Measurements from ENCODE around the gene POU2AF3.
"Not testable (repeated sequence)": the region's sequence is repeated elsewhere in the genome, so short reads cannot be mapped to it uniquely, and the experiment has no call there.

The POU2AF3 gene

GRCh38 chr11:111285189-111286091 lies 12.9 kb upstream of the POU2AF3 start:
- Histone ChIP-seq H3K9ac (ENCODE audit: insufficient read length, low read depth) (no peak overlapping the region), H3K27me3 (ENCODE audit: insufficient read depth, insufficient read length) (no peaks in the 10 kb centered on the region), H3K36me3 (ENCODE audit: insufficient read depth, insufficient read length, low read length) (no peaks in the 10 kb centered on the region), H3K4me1 (ENCODE audit: insufficient read depth, insufficient read length) (no peaks in the 10 kb centered on the region), H3K9me3 (ENCODE audit: insufficient read depth, low read length) (no peaks in the 10 kb centered on the region), H3K4me3 (ENCODE audit: insufficient read length, low read depth) (no peak overlapping the region)
- no peak for TF ChIP-seq SUZ12 (IDR thresholded peaks at IDR 0.05; ENCODE audit: extremely low read depth, insufficient read depth, insufficient read length)
- TF ChIP-seq YY1 (IDR thresholded peaks at IDR 0.05; ENCODE audit: insufficient read depth, insufficient read length), result no peak
- TF ChIP-seq ZNF274 (IDR thresholded peaks at IDR 0.05; ENCODE audit: low read depth, low read length), result no peak
- DNase-seq (ENCODE audit: low read depth, low spot score), result no peak

DNA sequence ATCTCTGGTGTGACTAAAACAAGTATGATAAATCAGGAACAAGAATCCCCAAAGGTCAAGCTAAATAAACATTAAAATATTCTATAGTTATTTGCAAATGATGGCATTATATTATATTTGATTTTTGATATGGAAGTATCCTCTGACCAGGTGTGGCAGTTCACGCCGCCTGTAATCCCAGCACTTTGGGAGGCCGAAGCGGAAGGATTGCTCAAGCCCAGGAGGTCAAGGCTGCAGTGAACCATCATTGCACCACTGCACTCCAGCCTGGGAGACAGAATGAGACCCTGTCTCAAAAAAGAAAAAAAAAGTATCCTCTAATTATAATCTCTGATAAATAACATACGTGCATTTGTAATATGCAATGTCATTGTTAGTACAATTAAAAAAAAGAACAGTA lies 6.6 kb upstream of the POU2AF3 start:
- Histone ChIP-seq H3K36me3 (ENCODE audit: insufficient read depth, insufficient read length, low read length) (no peaks in the 10 kb centered on the region), H3K4me1 (ENCODE audit: insufficient read depth, insufficient read length) (no peaks in the 10 kb centered on the region), H3K9me3 (ENCODE audit: insufficient read depth, low read length) (no peaks in the 10 kb centered on the region), H3K4me3 (ENCODE audit: insufficient read length, low read depth) (no peak overlapping the region), H3K27me3 (ENCODE audit: insufficient read depth, insufficient read length) (no peaks in the 10 kb centered on the region), H3K9ac (ENCODE audit: insufficient read length, low read depth) (no peak overlapping the region)
- no peak for DNase-seq (ENCODE audit: low read depth, low spot score)
- TF ChIP-seq ZNF274 (IDR thresholded peaks at IDR 0.05; ENCODE audit: low read depth, low read length) (no peak), YY1 (IDR thresholded peaks at IDR 0.05; ENCODE audit: insufficient read depth, insufficient read length) (no peak), SUZ12 (IDR thresholded peaks at IDR 0.05; ENCODE audit: extremely low read depth, insufficient read depth, insufficient read length) (no peak)

- not testable (repeated sequence) for H3K4me1 ChIP-seq (ENCODE audit: insufficient read depth, insufficient read length); H3K27me3 ChIP-seq (ENCODE audit: insufficient read depth, insufficient read length)
Observed at GRCh38 chr11:111292408-111292807, 5.9 kb upstream of the POU2AF3 start.

GRCh38 chr11:111296196-111296595 lies 2.1 kb upstream of the POU2AF3 start:
- no peak for TF ChIP-seq YY1 (IDR thresholded peaks at IDR 0.05; ENCODE audit: insufficient read depth, insufficient read length)
- TF ChIP-seq ZNF274 (IDR thresholded peaks at IDR 0.05; ENCODE audit: low read depth, low read length), result no peak
- no peak for TF ChIP-seq SUZ12 (IDR thresholded peaks at IDR 0.05; ENCODE audit: extremely low read depth, insufficient read depth, insufficient read length)
- H3K4me3 ChIP-seq (ENCODE audit: insufficient read length, low read depth), result no peak overlapping the region
- H3K4me1 ChIP-seq (ENCODE audit: insufficient read depth, insufficient read length), result no peaks in the 10 kb centered on the region
- no peaks in the 10 kb centered on the region for H3K9me3 ChIP-seq (ENCODE audit: insufficient read depth, low read length)
- peaks cover 32% of the 10 kb centered on the region for H3K27me3 ChIP-seq (ENCODE audit: insufficient read depth, insufficient read length)
- no peak for DNase-seq (ENCODE audit: low read depth, low spot score)
- H3K36me3 ChIP-seq (ENCODE audit: insufficient read depth, insufficient read length, low read length), result no peaks in the 10 kb centered on the region
- no peak overlapping the region for H3K9ac ChIP-seq (ENCODE audit: insufficient read length, low read depth)

More at GRCh38 chr11:111292408-111292807, 5.9 kb upstream of the POU2AF3 start:
- H3K4me3 ChIP-seq (ENCODE audit: insufficient read length, low read depth); H3K9me3 ChIP-seq (ENCODE audit: insufficient read depth, low read length); DNase-seq (ENCODE audit: low read depth, low spot score); H3K36me3 ChIP-seq (ENCODE audit: insufficient read depth, insufficient read length, low read length); H3K9ac ChIP-seq (ENCODE audit: insufficient read length, low read depth): not testable (repeated sequence)

DNA sequence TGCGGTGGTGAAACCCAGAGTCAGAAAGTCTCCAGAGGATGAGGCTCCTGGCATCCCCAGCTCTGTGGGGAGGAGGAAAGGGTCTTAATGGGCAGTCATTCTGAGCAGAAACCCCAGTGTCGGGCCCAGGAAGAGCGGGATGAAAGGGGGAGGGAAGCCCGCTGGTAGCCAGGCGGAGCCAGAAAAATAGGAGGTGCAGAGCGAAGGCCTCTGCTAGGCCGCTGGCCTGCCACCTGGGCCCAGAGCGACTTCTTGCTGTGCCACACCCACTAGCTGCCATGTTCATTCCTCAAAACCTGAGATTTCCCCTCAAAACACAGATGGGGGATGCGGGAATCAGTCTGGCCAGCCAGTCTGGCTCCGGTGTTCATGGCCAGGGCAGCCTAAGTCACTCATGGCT lies 650 bp upstream of the POU2AF3 start:
- TF ChIP-seq ZNF274 (IDR thresholded peaks at IDR 0.05; ENCODE audit: low read depth, low read length) (no peak), YY1 (IDR thresholded peaks at IDR 0.05; ENCODE audit: insufficient read depth, insufficient read length) (no peak), SUZ12 (IDR thresholded peaks at IDR 0.05; ENCODE audit: extremely low read depth, insufficient read depth, insufficient read length) (no peak)

DNA sequence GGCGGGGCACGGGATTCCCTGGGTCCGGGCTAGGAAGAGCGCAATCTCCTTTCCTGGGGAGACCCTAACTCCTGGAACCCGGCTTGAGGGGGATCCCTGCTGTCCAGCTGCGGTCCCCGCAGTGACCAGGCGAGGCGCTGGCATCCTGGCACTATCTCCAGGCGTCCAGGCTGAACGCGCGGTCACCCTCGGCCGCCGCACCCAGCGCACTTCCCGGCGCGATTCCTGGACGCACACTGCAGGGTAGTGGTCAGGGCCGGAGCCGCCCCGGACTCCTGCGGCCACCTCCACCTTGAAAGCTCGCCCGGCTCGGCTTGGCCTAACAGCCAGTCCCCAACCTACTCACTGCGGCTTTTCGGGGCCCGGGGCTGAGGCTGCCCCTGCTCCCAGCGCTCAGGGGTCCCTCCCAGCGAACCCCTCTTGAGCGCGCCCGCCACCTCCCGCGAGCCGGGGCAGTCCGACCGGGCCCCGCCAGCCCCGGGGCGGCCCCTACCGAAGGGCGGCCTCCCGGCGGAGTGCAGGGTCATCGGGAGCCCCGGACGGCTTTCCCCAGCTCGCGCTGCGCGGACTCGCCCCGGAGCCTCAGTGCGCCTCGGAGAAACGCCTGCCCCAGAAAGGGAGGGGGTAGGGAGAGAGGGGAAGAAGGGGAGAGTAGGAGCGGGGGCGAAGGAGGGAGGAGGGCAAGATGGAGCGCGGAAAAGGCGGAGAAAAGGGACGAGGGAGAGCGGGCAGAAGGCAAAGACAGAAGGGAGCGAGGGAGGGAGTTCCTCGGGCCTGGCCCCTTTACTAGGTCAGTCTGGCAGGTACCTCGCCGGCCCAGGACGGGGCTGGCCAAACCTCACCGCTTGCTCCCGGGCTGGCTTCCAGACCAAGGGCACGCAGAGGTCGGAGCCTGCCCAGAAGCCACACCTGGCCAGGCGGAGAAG lies 1.0 kb downstream of the POU2AF3 start:
- Histone ChIP-seq H3K4me3 (ENCODE audit: insufficient read length, low read depth) (peak overlapping the region; percentile 63), H3K36me3 (ENCODE audit: insufficient read depth, insufficient read length, low read length) (no peaks in the 10 kb centered on the region), H3K9me3 (ENCODE audit: insufficient read depth, low read length) (no peaks in the 10 kb centered on the region), H3K4me1 (ENCODE audit: insufficient read depth, insufficient read length) (no peaks in the 10 kb centered on the region), H3K27me3 (ENCODE audit: insufficient read depth, insufficient read length) (peaks cover 32% of the 10 kb centered on the region), H3K9ac (ENCODE audit: insufficient read length, low read depth) (peak overlapping the region; percentile 80)
- DNase-seq (ENCODE audit: low read depth, low spot score), result peak; percentile 40
- TF ChIP-seq YY1 (IDR thresholded peaks at IDR 0.05; ENCODE audit: insufficient read depth, insufficient read length), result no peak

More for the DNA sequence above, 650 bp upstream of the POU2AF3 start:
- no peak for DNase-seq (ENCODE audit: low read depth, low spot score)
- H3K9me3 ChIP-seq (ENCODE audit: insufficient read depth, low read length), result no peaks in the 10 kb centered on the region
- H3K36me3 ChIP-seq (ENCODE audit: insufficient read depth, insufficient read length, low read length), result no peaks in the 10 kb centered on the region
- H3K27me3 ChIP-seq (ENCODE audit: insufficient read depth, insufficient read length), result peaks cover 32% of the 10 kb centered on the region
- no peak overlapping the region for H3K9ac ChIP-seq (ENCODE audit: insufficient read length, low read depth)
- no peak overlapping the region for H3K4me3 ChIP-seq (ENCODE audit: insufficient read length, low read depth)
- no peaks in the 10 kb centered on the region for H3K4me1 ChIP-seq (ENCODE audit: insufficient read depth, insufficient read length)

DNA sequence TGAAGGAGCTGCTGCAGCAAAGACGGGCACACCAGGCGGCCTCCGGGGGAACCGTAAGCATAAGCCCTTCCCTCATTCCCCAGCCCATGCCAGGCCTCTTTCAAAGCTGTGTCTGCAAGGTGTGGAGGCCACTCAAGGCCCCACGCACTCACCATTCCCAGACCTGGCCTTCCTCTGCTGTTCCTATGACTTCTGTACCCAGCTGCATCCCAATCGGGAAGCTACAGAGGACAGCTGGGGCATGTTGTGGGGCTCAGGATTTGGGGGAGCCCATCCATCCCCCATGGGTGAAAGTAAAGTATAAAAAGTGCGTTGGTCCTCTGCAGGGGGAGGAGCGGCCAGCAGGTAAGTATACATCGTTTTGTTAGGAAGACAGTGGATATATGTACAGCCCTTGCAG lies 2.2 kb downstream of the POU2AF3 start:
- no peak overlapping the region for H3K4me3 ChIP-seq (ENCODE audit: insufficient read length, low read depth)
- no peaks in the 10 kb centered on the region for H3K9me3 ChIP-seq (ENCODE audit: insufficient read depth, low read length)
- DNase-seq (ENCODE audit: low read depth, low spot score), result no peak
- no peaks in the 10 kb centered on the region for H3K4me1 ChIP-seq (ENCODE audit: insufficient read depth, insufficient read length)
- H3K36me3 ChIP-seq (ENCODE audit: insufficient read depth, insufficient read length, low read length), result no peaks in the 10 kb centered on the region
- peaks cover 32% of the 10 kb centered on the region for H3K27me3 ChIP-seq (ENCODE audit: insufficient read depth, insufficient read length)
- H3K9ac ChIP-seq (ENCODE audit: insufficient read length, low read depth), result no peak overlapping the region
- TF ChIP-seq YY1 (IDR thresholded peaks at IDR 0.05; ENCODE audit: insufficient read depth, insufficient read length) (no peak), SUZ12 (IDR thresholded peaks at IDR 0.05; ENCODE audit: extremely low read depth, insufficient read depth, insufficient read length) (no peak), ZNF274 (IDR thresholded peaks at IDR 0.05; ENCODE audit: low read depth, low read length) (no peak)
